Fibroblast of pulmonary artery (primary cell): ENCODE results near the gene DCBLD2.

Experiments
- DNase-seq: peaks from one replicate; pipeline ENCODE4 v3.0.0-alpha.2; 2010; ENCODE audit warnings: low read depth
- H3K4me3 ChIP-seq: replicated peaks from 2 replicates; pipeline ENCODE4 v1.5.1; 2011; ENCODE audit warnings: low read depth, mild to moderate bottlenecking, control low read depth, low read length, moderate library complexity
- TF ChIP-seq, protein P1 (sequence below): IDR thresholded peaks from 2 replicates; pipeline ENCODE4 v1.5.1; 2011; ENCODE audit warnings: mild to moderate bottlenecking, control low read depth, low read length, inconsistent platforms; ENCODE audit errors: missing control alignments

The DCBLD2 gene

GRCh38 chr3:98829246-98829832, 72.2 kb downstream of the DCBLD2 start:
- DNase-seq: no peak
- H3K4me3 ChIP-seq: no peak overlapping the region
- TF ChIP-seq, protein P1, sequence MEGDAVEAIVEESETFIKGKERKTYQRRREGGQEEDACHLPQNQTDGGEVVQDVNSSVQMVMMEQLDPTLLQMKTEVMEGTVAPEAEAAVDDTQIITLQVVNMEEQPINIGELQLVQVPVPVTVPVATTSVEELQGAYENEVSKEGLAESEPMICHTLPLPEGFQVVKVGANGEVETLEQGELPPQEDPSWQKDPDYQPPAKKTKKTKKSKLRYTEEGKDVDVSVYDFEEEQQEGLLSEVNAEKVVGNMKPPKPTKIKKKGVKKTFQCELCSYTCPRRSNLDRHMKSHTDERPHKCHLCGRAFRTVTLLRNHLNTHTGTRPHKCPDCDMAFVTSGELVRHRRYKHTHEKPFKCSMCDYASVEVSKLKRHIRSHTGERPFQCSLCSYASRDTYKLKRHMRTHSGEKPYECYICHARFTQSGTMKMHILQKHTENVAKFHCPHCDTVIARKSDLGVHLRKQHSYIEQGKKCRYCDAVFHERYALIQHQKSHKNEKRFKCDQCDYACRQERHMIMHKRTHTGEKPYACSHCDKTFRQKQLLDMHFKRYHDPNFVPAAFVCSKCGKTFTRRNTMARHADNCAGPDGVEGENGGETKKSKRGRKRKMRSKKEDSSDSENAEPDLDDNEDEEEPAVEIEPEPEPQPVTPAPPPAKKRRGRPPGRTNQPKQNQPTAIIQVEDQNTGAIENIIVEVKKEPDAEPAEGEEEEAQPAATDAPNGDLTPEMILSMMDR: no peak

- TF ChIP-seq, protein P1: no peak
- no peak for DNase-seq
- H3K4me3 ChIP-seq: no peak overlapping the region
Observed at GRCh38 chr3:98827221-98827920, 74.1 kb downstream of the DCBLD2 start.

- no peak overlapping the region for H3K4me3 ChIP-seq
- DNase-seq: no peak
- TF ChIP-seq, protein P1: no peak
Observed at GRCh38 chr3:98826126-98826525, 75.4 kb downstream of the DCBLD2 start.

- TF ChIP-seq, protein P1: peak; percentile 26
- DNase-seq: no peak
- no peak overlapping the region for H3K4me3 ChIP-seq
Observed at GRCh38 chr3:98824256-98824655, 77.2 kb downstream of the DCBLD2 start.

DNA sequence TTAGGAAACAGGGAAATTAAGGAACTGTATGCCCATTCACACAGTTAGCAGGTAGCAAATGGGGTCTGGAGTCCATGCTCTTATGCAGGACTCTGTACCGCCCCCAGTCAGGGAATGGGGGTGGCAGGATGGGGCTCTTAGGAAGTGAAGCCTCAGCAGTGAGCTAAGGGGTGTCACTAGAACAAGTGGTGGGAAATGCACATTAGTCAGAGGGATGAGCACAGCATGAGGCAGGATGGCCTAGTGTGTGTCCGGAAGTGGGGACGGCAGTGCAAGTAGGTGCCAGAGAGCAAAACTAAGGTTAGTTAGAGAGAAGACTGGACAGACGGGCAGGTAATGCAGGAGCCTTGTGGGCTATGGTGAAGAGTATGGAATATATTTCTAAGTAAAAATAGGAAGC, 77.7 kb downstream of the DCBLD2 start:
- no peak for DNase-seq
- TF ChIP-seq, protein P1: no peak
- H3K4me3 ChIP-seq: no peak overlapping the region

GRCh38 chr3:98821063-98821462, 80.4 kb downstream of the DCBLD2 start:
- no peak for DNase-seq
- H3K4me3 ChIP-seq: no peak overlapping the region
- TF ChIP-seq, protein P1: no peak
